ACC112 (cell line): ENCODE measurements around the gene DDC.

Experiments used
- H2AFZ ChIP-seq: fragments of 200-600 bp; sonication (generic); one replicate; pipeline ENCODE4 v1.6.0; 2017; ENCODE audit warnings: antibody characterized with exemption, low read length; ENCODE audit not compliant: unreplicated experiment
- H3K27ac ChIP-seq: fragments of 200-600 bp; sonication (generic); 2 replicates; pipeline ENCODE4 v1.5.1; 2014; ENCODE audit warnings: low read depth, mild to moderate bottlenecking, antibody characterized with exemption, low read length, moderate library complexity
- H3K27me3 ChIP-seq: fragments of 200-600 bp; sonication (generic); 2 replicates; pipeline ENCODE4 v1.6.1; 2014; ENCODE audit warnings: mild to moderate bottlenecking, antibody characterized with exemption, low read length, moderate library complexity, mixed read lengths; ENCODE audit not compliant: insufficient read depth
- H3K36me3 ChIP-seq: fragments of 200-600 bp; sonication (generic); 2 replicates; pipeline ENCODE4 v1.6.1; 2016; ENCODE audit warnings: mild to moderate bottlenecking, antibody characterized with exemption, low read length, moderate library complexity, mixed read lengths; ENCODE audit not compliant: insufficient read depth
- H3K4me1 ChIP-seq: fragments of 200-600 bp; sonication (generic); one replicate; pipeline ENCODE4 v1.6.1; 2016; ENCODE audit warnings: low read length, mixed read lengths; ENCODE audit not compliant: insufficient read depth, unreplicated experiment, control insufficient read depth
- H3K4me3 ChIP-seq: fragments of 200-600 bp; sonication (generic); 2 replicates; pipeline ENCODE4 v1.5.1; 2014; ENCODE audit warnings: mild to moderate bottlenecking, low read depth, low read length
- H3K79me2 ChIP-seq: fragments of 200-600 bp; sonication (generic); one replicate; pipeline ENCODE4 v1.6.0; 2016; ENCODE audit warnings: low read length; ENCODE audit not compliant: control insufficient read depth, unreplicated experiment, insufficient read depth

Gene DDC

DNA sequence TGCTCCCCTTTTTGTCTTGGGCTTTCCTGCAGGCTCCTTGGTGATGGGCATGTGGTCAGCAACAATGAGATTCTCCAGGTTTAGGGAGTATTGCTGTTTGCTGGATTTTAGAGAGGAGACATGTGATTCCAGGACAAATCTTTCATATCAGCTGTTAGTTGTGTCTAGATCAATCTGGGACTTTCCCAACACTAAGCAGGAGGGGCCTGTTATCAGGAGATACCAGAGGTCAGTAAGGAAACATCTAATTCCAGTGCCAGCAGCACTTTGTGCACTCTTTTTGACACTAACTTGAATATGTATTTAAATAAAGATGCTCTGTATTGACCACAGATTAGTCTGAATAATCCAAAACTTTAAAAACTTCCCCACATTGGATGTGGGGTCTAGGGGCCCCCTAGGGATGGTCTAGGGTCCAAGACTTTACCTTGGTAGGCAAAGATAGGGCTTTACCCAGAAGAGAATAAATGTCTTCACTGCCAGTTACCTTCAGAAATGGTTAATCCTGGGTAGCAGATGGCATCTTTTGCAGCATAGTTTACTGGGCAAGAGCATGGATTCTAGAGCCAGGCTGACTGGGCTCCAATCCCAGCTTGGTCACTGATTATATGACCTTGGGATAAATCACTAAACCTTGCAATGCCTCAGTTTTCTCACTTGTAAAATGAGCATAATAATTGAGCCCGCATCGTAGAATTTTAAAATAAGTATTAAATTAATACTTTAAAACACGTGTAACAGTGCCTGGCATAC, 108.7 kb downstream of the DDC start:
- Histone ChIP-seq H2AFZ (no peak overlapping the region), H3K27me3 (peaks cover 38% of the 10 kb centered on the region), H3K27ac (no peak overlapping the region), H3K4me3 (no peak overlapping the region), H3K79me2 (no peaks in the 10 kb centered on the region), H3K4me1 (no peaks in the 10 kb centered on the region), H3K36me3 (no peaks in the 10 kb centered on the region)

- no peaks in the 10 kb centered on the region for H3K79me2 ChIP-seq
- H2AFZ ChIP-seq = no peak overlapping the region
- H3K27ac ChIP-seq = no peak overlapping the region
- H3K36me3 ChIP-seq = no peaks in the 10 kb centered on the region
- H3K4me1 ChIP-seq = peaks cover 4% of the 10 kb centered on the region
- peaks cover 38% of the 10 kb centered on the region for H3K27me3 ChIP-seq
- H3K4me3 ChIP-seq = no peak overlapping the region
Measured at GRCh38 chr7:50455658-50456057, 109.5 kb downstream of the DDC start.

- Histone ChIP-seq H3K79me2 (no peaks in the 10 kb centered on the region), H3K4me3 (no peak overlapping the region), H3K36me3 (no peaks in the 10 kb centered on the region), H3K27me3 (peaks cover 38% of the 10 kb centered on the region), H2AFZ (no peak overlapping the region), H3K4me1 (peaks cover 5% of the 10 kb centered on the region), H3K27ac (no peak overlapping the region)
Measured at GRCh38 chr7:50454968-50455367, 110.2 kb downstream of the DDC start.

- peaks cover 6% of the 10 kb centered on the region; the same call in 1 of the 2 replicates for H3K36me3 ChIP-seq
- peaks cover 12% of the 10 kb centered on the region; the same call in 1 of the 2 replicates for H3K27me3 ChIP-seq
- H2AFZ ChIP-seq = peak overlapping the region; percentile 94
- peaks cover 24% of the 10 kb centered on the region for H3K4me1 ChIP-seq
- no peak overlapping the region for H3K27ac ChIP-seq
- peaks cover 19% of the 10 kb centered on the region for H3K79me2 ChIP-seq
- H3K4me3 ChIP-seq = peak overlapping the region; percentile 88
Measured at GRCh38 chr7:50450590-50451032, 114.6 kb downstream of the DDC start.

GRCh38 chr7:50449881-50450589, 115.2 kb downstream of the DDC start, which contains the start of gene FIGNL1:
Gene FIGNL1, minus strand, starts transcription at chr7:50450350. Its CDS starts 3,063 bp downstream, at chr7:50447287.
- peaks cover 10% of the 10 kb centered on the region; the same call in 1 of the 2 replicates for H3K27me3 ChIP-seq
- peaks cover 24% of the 10 kb centered on the region for H3K4me1 ChIP-seq
- H3K4me3 ChIP-seq = peak within 1 kb of the TSS; percentile 88
- H3K27ac ChIP-seq = peak within 1 kb of the TSS; percentile 70
- peak within 1 kb of the TSS; percentile 94 for H2AFZ ChIP-seq
- peaks cover 6% of the 10 kb centered on the region; the same call in 1 of the 2 replicates for H3K36me3 ChIP-seq
- peaks cover 19% of the 10 kb centered on the region for H3K79me2 ChIP-seq

DNA sequence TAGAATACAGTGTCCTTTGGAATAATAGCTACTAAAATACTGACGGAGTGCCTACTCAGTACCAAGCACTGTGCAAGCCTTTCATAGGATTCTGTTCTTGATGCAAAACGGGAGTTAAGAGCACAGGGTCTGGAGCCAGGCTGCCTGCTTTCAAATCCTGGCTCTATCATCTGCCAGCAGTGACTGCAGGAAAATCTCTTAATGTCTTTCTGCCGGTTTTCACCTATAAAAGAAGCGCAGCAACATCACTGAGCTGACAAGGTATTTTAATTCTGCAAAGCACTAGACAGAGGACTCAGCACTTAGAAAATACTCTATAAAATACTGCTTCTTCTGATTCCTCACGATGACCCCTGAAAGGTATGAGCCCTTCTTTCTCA, 115.7 kb downstream of the DDC start:
- Histone ChIP-seq H3K79me2 (peaks cover 19% of the 10 kb centered on the region), H3K4me1 (peaks cover 24% of the 10 kb centered on the region), H3K27ac (peak overlapping the region; percentile 70; the same call in 1 of the 2 replicates), H2AFZ (peak overlapping the region; percentile 31), H3K4me3 (peak overlapping the region; percentile 88), H3K36me3 (peaks cover 6% of the 10 kb centered on the region; the same call in 1 of the 2 replicates), H3K27me3 (peaks cover 4% of the 10 kb centered on the region; the same call in 1 of the 2 replicates)

DNA sequence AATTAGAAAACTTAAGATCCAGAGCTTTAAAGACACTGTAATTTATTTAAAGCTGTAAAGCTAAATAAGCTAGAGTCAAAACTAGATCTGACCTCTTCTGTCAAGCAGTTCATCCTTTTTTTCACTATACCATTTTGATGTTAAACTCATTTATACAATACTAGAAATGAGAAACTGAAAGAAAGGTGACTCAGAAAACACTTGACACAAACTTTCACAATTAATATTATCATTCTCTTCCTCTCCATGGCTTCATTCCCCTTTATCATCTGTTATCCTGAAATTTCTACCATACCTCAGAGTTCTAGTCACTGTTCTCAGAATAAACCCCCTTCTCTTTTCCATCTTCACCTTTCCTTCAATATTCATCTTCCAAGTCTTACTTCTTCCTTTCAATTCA, 116.4 kb downstream of the DDC start:
- Histone ChIP-seq H3K27ac (no peak overlapping the region), H2AFZ (no peak overlapping the region), H3K4me3 (peak overlapping the region; percentile 88), H3K27me3 (no peaks in the 10 kb centered on the region), H3K4me1 (peaks cover 24% of the 10 kb centered on the region), H3K36me3 (peaks cover 12% of the 10 kb centered on the region; the same call in 1 of the 2 replicates), H3K79me2 (peaks cover 19% of the 10 kb centered on the region)

DNA sequence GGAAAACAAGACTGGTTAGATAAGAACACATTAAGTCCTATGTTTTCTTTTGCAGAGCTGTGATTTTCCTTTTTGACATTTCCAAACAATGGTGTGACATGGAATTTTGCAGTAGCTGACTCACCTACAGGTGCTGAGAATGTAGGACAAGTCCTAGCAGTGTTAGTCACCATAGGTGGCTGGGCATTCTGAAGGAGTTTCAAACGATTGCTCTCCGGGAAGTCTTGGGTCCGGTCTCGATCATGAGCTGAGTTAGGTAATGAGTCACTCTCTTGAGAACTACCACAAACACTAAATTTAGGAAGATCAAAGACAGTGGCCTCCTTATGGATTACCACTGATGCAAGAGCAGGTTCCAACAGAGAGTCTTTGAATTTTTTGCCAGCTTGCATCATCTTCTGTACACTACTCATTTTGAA, 118.7 kb downstream of the DDC start:
- no peak overlapping the region for H3K4me3 ChIP-seq
- H3K27ac ChIP-seq = peak overlapping the region; percentile 14; the same call in 1 of the 2 replicates
- peaks cover 14% of the 10 kb centered on the region; the same call in 1 of the 2 replicates for H3K36me3 ChIP-seq
- H3K27me3 ChIP-seq = no peaks in the 10 kb centered on the region
- no peak overlapping the region for H2AFZ ChIP-seq
- H3K4me1 ChIP-seq = peaks cover 24% of the 10 kb centered on the region
- peaks cover 24% of the 10 kb centered on the region for H3K79me2 ChIP-seq

- Histone ChIP-seq H3K36me3 (peaks cover 14% of the 10 kb centered on the region), H3K4me3 (no peak overlapping the region), H3K79me2 (no peaks in the 10 kb centered on the region), H3K27me3 (no peaks in the 10 kb centered on the region), H2AFZ (no peak overlapping the region), H3K27ac (peak overlapping the region; percentile 84), H3K4me1 (peaks cover 16% of the 10 kb centered on the region)
Measured at GRCh38 chr7:50436133-50436806, 128.9 kb downstream of the DDC start.

GRCh38 chr7:50431722-50432305, 133.4 kb downstream of the DDC start:
- H3K27ac ChIP-seq = no peak overlapping the region
- no peaks in the 10 kb centered on the region for H3K79me2 ChIP-seq
- H2AFZ ChIP-seq = no peak overlapping the region
- H3K27me3 ChIP-seq = no peaks in the 10 kb centered on the region
- no peak overlapping the region for H3K4me3 ChIP-seq
- H3K36me3 ChIP-seq = no peaks in the 10 kb centered on the region
- peaks cover 10% of the 10 kb centered on the region for H3K4me1 ChIP-seq
